Glutamatergic neuron (in vitro differentiated cells): ENCODE measurements around the gene STARD9. TPM values are rescaled to one million over a fixed set of nuclear protein-coding genes. Genes with fewer than 3 reads are reported as not detected.

Experiments
- DNase-seq: peaks from one replicate; pipeline ENCODE4 v3.0.0; 2022
- H3K27ac Mint-ChIP-seq: one replicate; pipeline ENCODE4 v1.8.0; 2020; ENCODE audit warnings: mild to moderate bottlenecking, mixed read lengths, inconsistent platforms; ENCODE audit not compliant: unreplicated experiment
- H3K27me3 Mint-ChIP-seq: one replicate; pipeline ENCODE4 v1.8.0; 2020; ENCODE audit warnings: mild to moderate bottlenecking, moderate library complexity, mixed read lengths, inconsistent platforms; ENCODE audit not compliant: unreplicated experiment
- H3K36me3 Mint-ChIP-seq: one replicate; pipeline ENCODE4 v1.8.0; 2020; ENCODE audit warnings: mild to moderate bottlenecking, mixed read lengths, inconsistent platforms; ENCODE audit not compliant: unreplicated experiment
- H3K4me1 Mint-ChIP-seq: one replicate; pipeline ENCODE4 v1.8.0; 2020; ENCODE audit warnings: mild to moderate bottlenecking, low read depth, mixed read lengths, inconsistent platforms; ENCODE audit not compliant: unreplicated experiment
- H3K4me3 Mint-ChIP-seq: one replicate; pipeline ENCODE4 v1.8.0; 2020; ENCODE audit warnings: mild to moderate bottlenecking, mixed read lengths, inconsistent platforms; ENCODE audit not compliant: unreplicated experiment
- H3K9me3 Mint-ChIP-seq: one replicate; pipeline ENCODE4 v1.8.0; 2020; ENCODE audit warnings: mild to moderate bottlenecking, moderate library complexity, mixed read lengths, inconsistent platforms; ENCODE audit not compliant: unreplicated experiment
- total RNA-seq: library from RNA; stranded (reverse); fragmentation: NEBNext Ultra II Directional; extraction: Animal tissue kit (Norgen Biotek cat#: 25700); gene quantifications from one replicate; pipeline ENCODE4 v1.2.1, GENCODE V29; 2021; ENCODE audit not compliant: unreplicated experiment
- TF ChIP-seq, protein P1 (sequence below): fragments of 200-600 bp; sonication (generic); IDR thresholded peaks from one replicate; pipeline ENCODE4 v1.5.0; 2021; ENCODE audit not compliant: partially characterized antibody, unreplicated experiment

Gene STARD9
- total RNA-seq, 1 donor from 2014 or later, result 45.1 TPM

DNA sequence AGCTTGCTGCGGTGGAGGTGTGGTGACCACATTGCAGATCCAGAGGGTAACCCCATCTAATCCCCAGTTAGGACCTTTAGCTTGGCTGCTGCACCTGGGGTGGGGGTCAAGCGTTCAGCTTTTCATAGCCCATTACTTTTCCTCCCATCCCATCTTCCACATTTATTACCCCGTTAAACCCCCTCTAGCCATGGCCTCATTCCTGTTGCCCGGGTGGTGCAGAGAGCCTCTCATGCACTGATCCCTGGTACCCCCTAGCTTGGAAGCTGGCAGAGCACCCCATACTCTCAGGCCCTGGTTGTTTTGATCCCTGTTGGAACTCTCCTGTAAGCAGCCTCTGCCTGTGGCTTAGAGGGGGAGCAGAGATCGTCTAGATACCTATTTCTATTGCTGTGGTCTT is 140.7 kb downstream of the STARD9 start:
- Mint-ChIP-seq H3K4me3 (no peak overlapping the region), H3K36me3 (peaks cover 4% of the 10 kb centered on the region), H3K27me3 (peaks cover 3% of the 10 kb centered on the region), H3K27ac (no peak overlapping the region), H3K4me1 (peaks cover 11% of the 10 kb centered on the region), H3K9me3 (peaks cover 5% of the 10 kb centered on the region)
- DNase-seq, result no peak
- TF ChIP-seq, protein P1, sequence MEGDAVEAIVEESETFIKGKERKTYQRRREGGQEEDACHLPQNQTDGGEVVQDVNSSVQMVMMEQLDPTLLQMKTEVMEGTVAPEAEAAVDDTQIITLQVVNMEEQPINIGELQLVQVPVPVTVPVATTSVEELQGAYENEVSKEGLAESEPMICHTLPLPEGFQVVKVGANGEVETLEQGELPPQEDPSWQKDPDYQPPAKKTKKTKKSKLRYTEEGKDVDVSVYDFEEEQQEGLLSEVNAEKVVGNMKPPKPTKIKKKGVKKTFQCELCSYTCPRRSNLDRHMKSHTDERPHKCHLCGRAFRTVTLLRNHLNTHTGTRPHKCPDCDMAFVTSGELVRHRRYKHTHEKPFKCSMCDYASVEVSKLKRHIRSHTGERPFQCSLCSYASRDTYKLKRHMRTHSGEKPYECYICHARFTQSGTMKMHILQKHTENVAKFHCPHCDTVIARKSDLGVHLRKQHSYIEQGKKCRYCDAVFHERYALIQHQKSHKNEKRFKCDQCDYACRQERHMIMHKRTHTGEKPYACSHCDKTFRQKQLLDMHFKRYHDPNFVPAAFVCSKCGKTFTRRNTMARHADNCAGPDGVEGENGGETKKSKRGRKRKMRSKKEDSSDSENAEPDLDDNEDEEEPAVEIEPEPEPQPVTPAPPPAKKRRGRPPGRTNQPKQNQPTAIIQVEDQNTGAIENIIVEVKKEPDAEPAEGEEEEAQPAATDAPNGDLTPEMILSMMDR, result no peak

DNA sequence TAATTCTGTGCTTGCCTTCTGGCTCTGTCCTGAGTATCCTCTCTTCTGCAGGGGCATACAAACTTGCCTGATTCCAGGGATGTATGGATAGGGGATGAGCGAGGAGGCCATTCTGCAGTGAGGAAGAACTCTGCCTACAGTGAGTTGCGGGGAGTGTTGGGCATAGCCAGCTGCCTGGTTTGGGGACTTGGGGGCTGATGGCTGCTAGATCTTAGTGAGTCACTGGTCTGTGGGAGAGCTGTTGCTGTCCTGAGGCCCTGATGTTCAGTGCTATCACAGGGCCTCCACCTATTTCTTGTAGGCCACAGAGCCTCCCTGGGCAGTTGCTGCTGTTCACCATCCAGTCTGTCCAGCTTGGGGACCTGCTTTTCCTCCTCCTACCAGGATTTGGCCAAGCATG is 141.2 kb downstream of the STARD9 start:
- H3K9me3 Mint-ChIP-seq, result peaks cover 5% of the 10 kb centered on the region
- TF ChIP-seq, protein P1, result no peak
- H3K27ac Mint-ChIP-seq, result no peak overlapping the region
- peaks cover 11% of the 10 kb centered on the region for H3K4me1 Mint-ChIP-seq
- DNase-seq, result no peak
- H3K36me3 Mint-ChIP-seq, result peaks cover 4% of the 10 kb centered on the region
- H3K4me3 Mint-ChIP-seq, result no peak overlapping the region
- H3K27me3 Mint-ChIP-seq, result peaks cover 5% of the 10 kb centered on the region

DNA sequence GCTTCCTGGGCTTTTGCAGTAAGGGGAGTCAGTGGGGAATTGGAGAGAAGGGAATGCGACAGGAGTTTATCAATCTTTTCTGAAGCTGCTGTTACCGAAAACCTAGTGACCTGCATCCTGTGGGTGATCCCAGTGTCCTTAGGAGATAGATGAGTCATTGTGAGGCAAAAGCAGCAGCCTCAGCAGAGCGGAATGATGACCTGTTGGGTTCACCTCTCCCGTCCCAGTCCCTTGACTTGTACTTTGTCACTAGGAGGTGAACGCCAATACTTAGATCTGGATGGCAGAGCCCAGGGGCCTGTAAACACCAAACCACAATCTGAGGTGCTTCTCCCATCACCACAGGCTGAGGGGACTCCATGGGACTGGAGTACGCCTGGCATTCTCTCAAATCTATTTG is 143.6 kb downstream of the STARD9 start:
- H3K27me3 Mint-ChIP-seq, result peaks cover 6% of the 10 kb centered on the region

DNA sequence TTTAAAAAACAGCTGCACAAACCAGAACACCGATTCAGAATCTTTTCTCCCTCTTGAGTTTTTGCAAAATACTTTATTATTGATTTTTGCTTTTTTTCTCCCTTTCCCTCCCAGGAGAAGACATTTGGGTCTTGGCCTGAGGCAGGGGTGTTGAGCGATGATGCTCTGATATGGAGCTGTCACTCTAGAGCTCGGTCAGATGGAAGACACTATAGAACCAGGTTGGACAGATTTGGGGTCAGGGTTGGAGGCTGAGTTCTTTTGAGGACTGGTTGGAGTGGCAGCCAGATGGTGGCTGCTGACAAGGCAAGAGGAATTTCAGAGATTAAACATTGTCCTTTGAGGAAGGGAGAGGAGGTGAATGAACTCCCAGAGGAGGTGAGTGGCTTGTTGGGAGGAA is 144.7 kb downstream of the STARD9 start:
- TF ChIP-seq, protein P1, result no peak
- peaks cover 2% of the 10 kb centered on the region for H3K36me3 Mint-ChIP-seq
- H3K27me3 Mint-ChIP-seq, result peaks cover 5% of the 10 kb centered on the region
- H3K9me3 Mint-ChIP-seq, result peaks cover 6% of the 10 kb centered on the region
- H3K27ac Mint-ChIP-seq, result no peak overlapping the region
- DNase-seq, result no peak
- peaks cover 9% of the 10 kb centered on the region for H3K4me1 Mint-ChIP-seq
- H3K4me3 Mint-ChIP-seq, result no peak overlapping the region

More for the DNA sequence above, 143.6 kb downstream of the STARD9 start:
- H3K9me3 Mint-ChIP-seq, result peaks cover 6% of the 10 kb centered on the region
- DNase-seq, result no peak
- H3K4me3 Mint-ChIP-seq, result no peak overlapping the region
- no peak overlapping the region for H3K27ac Mint-ChIP-seq
- TF ChIP-seq, protein P1, result no peak
- H3K36me3 Mint-ChIP-seq, result peaks cover 4% of the 10 kb centered on the region
- peaks cover 11% of the 10 kb centered on the region for H3K4me1 Mint-ChIP-seq

DNA sequence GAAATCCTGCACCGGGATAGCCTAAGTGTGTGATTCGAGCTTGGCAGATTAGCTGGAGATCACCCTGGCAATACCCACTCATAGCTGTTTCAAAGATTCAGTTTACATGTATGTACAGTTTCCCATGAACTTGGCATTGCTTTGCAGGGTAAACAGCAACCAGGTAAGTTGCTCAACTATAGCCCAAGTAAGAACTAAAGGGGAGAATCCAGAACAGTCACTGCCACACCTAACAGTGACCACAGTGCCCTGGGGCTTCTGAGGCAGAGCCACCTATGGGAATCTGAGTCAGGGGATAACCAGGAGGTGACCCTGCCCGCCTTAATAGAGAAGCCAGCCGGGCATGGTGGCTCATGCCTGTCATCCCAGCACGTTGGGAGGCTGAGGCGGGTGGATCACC is 145.6 kb downstream of the STARD9 start:
- Mint-ChIP-seq H3K36me3 (no peaks in the 10 kb centered on the region), H3K27me3 (peaks cover 5% of the 10 kb centered on the region), H3K27ac (no peak overlapping the region), H3K9me3 (peaks cover 6% of the 10 kb centered on the region), H3K4me3 (no peak overlapping the region), H3K4me1 (peaks cover 10% of the 10 kb centered on the region)
- TF ChIP-seq, protein P1, result no peak
- no peak for DNase-seq
